Panc1 (cell line): ENCODE measurements around the gene ADGRD1.

Experiments used
- CTCF ChIP-seq: fragments of 450-650 bp; IDR thresholded peaks from 2 replicates; pipeline ENCODE4 v1.5.1; 2017; ENCODE audit warnings: mild to moderate bottlenecking
- TCF7L2 ChIP-seq: IDR thresholded peaks from 2 replicates; pipeline ENCODE4 v1.6.1; 2011; ENCODE audit warnings: mild to moderate bottlenecking, low read depth, low read length, inconsistent platforms

GRCh38 chr12:130904064-130904463 is 49.6 kb upstream of the ADGRD1 start:
- TF ChIP-seq CTCF (no peak), TCF7L2 (no peak)
